DND-41 (cell line): Measurements from ENCODE around the gene EFR3B.

Source experiments
- EZH2 ChIP-seq: IDR thresholded peaks from 3 replicates; pipeline ENCODE4 v1.6.1; 2012; ENCODE audit warnings: borderline replicate concordance, low read depth, mild to moderate bottlenecking, moderate library complexity, low read length, inconsistent platforms; ENCODE audit not compliant: severe bottlenecking
- TF ChIP-seq, protein P1 (sequence below): IDR thresholded peaks from 2 replicates; pipeline ENCODE4 v1.5.1; 2012; ENCODE audit warnings: borderline replicate concordance, low read length, moderate library complexity, mild to moderate bottlenecking; ENCODE audit not compliant: poor library complexity, severe bottlenecking; ENCODE audit errors: extremely low read depth

DNA sequence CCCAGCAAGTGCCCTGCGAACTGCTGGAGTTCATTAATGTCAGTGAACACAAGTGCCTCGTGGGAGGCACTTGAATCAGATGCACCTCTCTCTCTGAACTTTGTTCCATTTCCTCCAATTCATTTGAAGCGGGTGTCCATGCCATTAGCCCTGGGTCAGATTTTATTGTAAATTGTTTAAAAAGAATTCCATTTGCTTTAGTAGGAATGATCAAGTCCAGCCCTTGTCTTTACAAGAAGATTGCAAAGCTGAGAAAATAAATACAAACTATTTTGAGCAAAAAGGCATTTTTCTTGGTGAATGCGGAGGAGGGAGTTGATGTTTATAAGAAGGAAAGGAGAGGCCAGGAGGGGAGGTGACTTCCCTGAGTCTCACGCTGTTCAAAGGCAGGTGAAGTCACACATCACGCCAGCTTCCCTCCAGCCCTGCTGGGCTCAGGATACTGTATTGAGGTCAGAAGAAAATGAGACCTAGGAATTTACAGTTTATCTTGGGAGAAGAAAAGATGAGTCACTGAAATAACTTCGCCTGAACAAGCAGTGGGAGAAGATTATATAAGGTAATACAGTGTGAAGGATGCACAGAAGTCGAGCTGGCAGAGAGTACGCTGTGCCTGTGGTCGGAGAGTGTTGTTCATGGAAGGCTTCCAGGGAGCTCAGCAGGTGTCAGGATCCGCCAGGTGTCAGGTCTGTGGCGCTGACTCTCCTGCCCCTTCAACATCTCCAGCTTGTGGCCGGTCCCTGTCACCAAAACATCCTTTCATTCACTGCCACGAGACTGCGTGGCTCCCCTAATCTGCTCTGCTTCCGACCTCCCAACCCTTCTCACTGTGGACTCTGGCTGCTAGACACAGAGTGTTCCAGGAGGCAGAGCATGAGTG is 36.5 kb downstream of the EFR3B start:
- TF ChIP-seq, protein P1, sequence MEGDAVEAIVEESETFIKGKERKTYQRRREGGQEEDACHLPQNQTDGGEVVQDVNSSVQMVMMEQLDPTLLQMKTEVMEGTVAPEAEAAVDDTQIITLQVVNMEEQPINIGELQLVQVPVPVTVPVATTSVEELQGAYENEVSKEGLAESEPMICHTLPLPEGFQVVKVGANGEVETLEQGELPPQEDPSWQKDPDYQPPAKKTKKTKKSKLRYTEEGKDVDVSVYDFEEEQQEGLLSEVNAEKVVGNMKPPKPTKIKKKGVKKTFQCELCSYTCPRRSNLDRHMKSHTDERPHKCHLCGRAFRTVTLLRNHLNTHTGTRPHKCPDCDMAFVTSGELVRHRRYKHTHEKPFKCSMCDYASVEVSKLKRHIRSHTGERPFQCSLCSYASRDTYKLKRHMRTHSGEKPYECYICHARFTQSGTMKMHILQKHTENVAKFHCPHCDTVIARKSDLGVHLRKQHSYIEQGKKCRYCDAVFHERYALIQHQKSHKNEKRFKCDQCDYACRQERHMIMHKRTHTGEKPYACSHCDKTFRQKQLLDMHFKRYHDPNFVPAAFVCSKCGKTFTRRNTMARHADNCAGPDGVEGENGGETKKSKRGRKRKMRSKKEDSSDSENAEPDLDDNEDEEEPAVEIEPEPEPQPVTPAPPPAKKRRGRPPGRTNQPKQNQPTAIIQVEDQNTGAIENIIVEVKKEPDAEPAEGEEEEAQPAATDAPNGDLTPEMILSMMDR = no peak
- TF ChIP-seq EZH2 = no peak
